ENCODE data around the gene NAGPA.

NAGPA gene

GRCh38 chr16:4976079-4976478 lies 57.7 kb downstream of the NAGPA start:
- no peaks in the 10 kb centered on the region for H3K36me3 ChIP-seq (ENCODE audit: control insufficient read depth, insufficient read depth, low read length)
- H3K4me1 ChIP-seq (ENCODE audit: control insufficient read depth, insufficient read depth, low read length), result peaks cover 8% of the 10 kb centered on the region
- H3K9ac ChIP-seq (ENCODE audit: low read length), result no peak overlapping the region
- no peak overlapping the region for H3K4me3 ChIP-seq (ENCODE audit: low read length)
- no peaks in the 10 kb centered on the region for H3K27me3 ChIP-seq (ENCODE audit: control insufficient read depth, insufficient read depth, low read length)
- no peaks in the 10 kb centered on the region for H3K9me3 ChIP-seq (ENCODE audit: control insufficient read depth, low read length)

Measured in mucosa of stomach (tissue), 1 donor.